H9 (cell line): Measurements from ENCODE around the gene PKNOX2. TPM values are rescaled to one million over a fixed set of nuclear protein-coding genes. Genes with fewer than 3 reads are reported as not detected.

Source experiments
- DNase-seq: peaks from one replicate; pipeline ENCODE4 v3.0.0-alpha.2; 2017
- H2AFZ ChIP-seq: one replicate; pipeline ENCODE4 v1.6.1; 2013; ENCODE audit warnings: mild to moderate bottlenecking, low read length, control low read depth, moderate library complexity
- H2AK5ac ChIP-seq: 2 replicates; pipeline ENCODE4 v1.6.1; 2013; ENCODE audit warnings: low read length, control low read depth, mixed read lengths; ENCODE audit not compliant: insufficient read length
- H2BK120ac ChIP-seq: one replicate; pipeline ENCODE4 v1.6.1; 2013; ENCODE audit warnings: low read depth, mild to moderate bottlenecking, low read length, control low read depth, inconsistent platforms; ENCODE audit not compliant: poor library complexity, severe bottlenecking
- H2BK12ac ChIP-seq: 2 replicates; pipeline ENCODE4 v1.6.1; 2013; ENCODE audit warnings: low read length, control low read depth, mixed read lengths, low read depth; ENCODE audit not compliant: insufficient read length
- H2BK15ac ChIP-seq: 2 replicates; pipeline ENCODE4 v1.6.1; 2013; ENCODE audit warnings: low read depth, low read length, control low read depth
- H2BK20ac ChIP-seq: one replicate; pipeline ENCODE4 v1.6.1; 2013; ENCODE audit warnings: low read depth, mild to moderate bottlenecking, low read length, control low read depth, inconsistent platforms; ENCODE audit not compliant: poor library complexity, severe bottlenecking
- H2BK5ac ChIP-seq: 2 replicates; pipeline ENCODE4 v1.6.1; 2013; ENCODE audit warnings: low read length, control low read depth, mixed read lengths; ENCODE audit not compliant: insufficient read length
- H3K14ac ChIP-seq: 2 replicates; pipeline ENCODE4 v1.6.1; 2013; ENCODE audit warnings: low read length, control low read depth; ENCODE audit not compliant: insufficient read depth
- H3K18ac ChIP-seq: 2 replicates; pipeline ENCODE4 v1.6.1; 2013; ENCODE audit warnings: low read depth, mild to moderate bottlenecking, mixed read lengths, low read length, control low read depth; ENCODE audit not compliant: insufficient read length
- H3K23ac ChIP-seq: 2 replicates; pipeline ENCODE4 v1.6.1; 2013; ENCODE audit warnings: low read length, control low read depth, mixed read lengths, low read depth; ENCODE audit not compliant: insufficient read length
- H3K23me2 ChIP-seq: 2 replicates; pipeline ENCODE4 v1.6.1; 2013; ENCODE audit warnings: low read depth, mild to moderate bottlenecking, mixed read lengths, low read length, control low read depth; ENCODE audit not compliant: insufficient read length, poor library complexity, severe bottlenecking
- H3K27ac ChIP-seq: 2 replicates; pipeline ENCODE4 v1.5.1; 2013; ENCODE audit warnings: low read length, control low read depth, mixed read lengths, low read depth; ENCODE audit not compliant: insufficient read length
- H3K27me3 ChIP-seq: 2 replicates; pipeline ENCODE4 v1.6.1; 2013; ENCODE audit warnings: low read length, control low read depth, inconsistent platforms; ENCODE audit not compliant: insufficient read depth
- H3K4ac ChIP-seq: 2 replicates; pipeline ENCODE4 v1.6.1; 2013; ENCODE audit warnings: low read depth, mild to moderate bottlenecking, control low read depth, inconsistent platforms, low read length, moderate library complexity
- H3K4me1 ChIP-seq: 2 replicates; pipeline ENCODE4 v1.6.1; 2013; ENCODE audit warnings: low read length, control low read depth, inconsistent platforms; ENCODE audit not compliant: insufficient read depth
- H3K4me2 ChIP-seq: 2 replicates; pipeline ENCODE4 v1.6.1; 2013; ENCODE audit warnings: low read length, control low read depth, mixed read lengths; ENCODE audit not compliant: insufficient read length, insufficient read depth
- H3K56ac ChIP-seq: 2 replicates; pipeline ENCODE4 v1.6.1; 2013; ENCODE audit warnings: low read depth, mild to moderate bottlenecking, mixed read lengths, low read length, control low read depth; ENCODE audit not compliant: insufficient read length
- H3K79me1 ChIP-seq: 2 replicates; pipeline ENCODE4 v1.6.1; 2013; ENCODE audit warnings: low read depth, mild to moderate bottlenecking, moderate library complexity, low read length, control low read depth, inconsistent platforms; ENCODE audit not compliant: insufficient read depth, poor library complexity, severe bottlenecking
- H3K79me2 ChIP-seq: 2 replicates; pipeline ENCODE4 v1.6.1; 2013; ENCODE audit warnings: low read length, control low read depth, inconsistent platforms; ENCODE audit not compliant: insufficient read depth
- H3K9ac ChIP-seq: 2 replicates; pipeline ENCODE4 v1.6.1; 2013; ENCODE audit warnings: low read length, control low read depth, mixed read lengths; ENCODE audit not compliant: insufficient read length; ENCODE audit errors: extremely low read depth
- H3K9me3 ChIP-seq: one replicate; pipeline ENCODE4 v1.6.1; 2013; ENCODE audit warnings: low read depth, low read length, inconsistent platforms; ENCODE audit not compliant: control insufficient read depth
- H3T11ph ChIP-seq: one replicate; pipeline ENCODE4 v1.6.1; 2013; ENCODE audit warnings: mild to moderate bottlenecking, low read length, control low read depth, inconsistent platforms
- H4K20me1 ChIP-seq: one replicate; pipeline ENCODE4 v1.6.1; 2013; ENCODE audit not compliant: control insufficient read depth, insufficient read length, insufficient read depth
- H4K5ac ChIP-seq: 2 replicates; pipeline ENCODE4 v1.6.1; 2013; ENCODE audit warnings: low read depth, mild to moderate bottlenecking, mixed read lengths, low read length, control low read depth; ENCODE audit not compliant: insufficient read length
- H4K8ac ChIP-seq: replicated peaks from 2 replicates; pipeline ENCODE4 v1.6.1; 2013; ENCODE audit warnings: low read length, control low read depth, mixed read lengths, low read depth; ENCODE audit not compliant: insufficient read length
- H4K91ac ChIP-seq: 2 replicates; pipeline ENCODE4 v1.6.1; 2013; ENCODE audit warnings: low read depth, mild to moderate bottlenecking, moderate library complexity, mixed read lengths, low read length, control low read depth; ENCODE audit not compliant: insufficient read length
- H3K27ac Mint-ChIP-seq, 3 experiments: 2 replicates in 2 of 3; 3 replicates in 1 of 3; pipeline ENCODE4 v1.8.0; 2020 to 2021; ENCODE audit warnings: mixed read lengths in 3 of 3, mild to moderate bottlenecking in 1 of 3, moderate library complexity in 1 of 3
- H3K27me3 Mint-ChIP-seq: 2 replicates; pipeline ENCODE4 v1.8.0; 2021; ENCODE audit warnings: low read depth, mild to moderate bottlenecking, moderate library complexity, mixed read lengths
- H3K36me3 Mint-ChIP-seq, 3 experiments: 2 replicates in 2 of 3; 3 replicates in 1 of 3; pipeline ENCODE4 v1.8.0; 2020 to 2021; ENCODE audit warnings: low read depth in 3 of 3, mixed read lengths in 3 of 3; ENCODE audit not compliant: insufficient read depth in 1 of 3
- H3K4me1 Mint-ChIP-seq, 2 experiments: 2 replicates each; pipeline ENCODE4 v1.8.0; 2020; ENCODE audit warnings: mixed read lengths in 2 of 2
- H3K4me3 Mint-ChIP-seq, 2 experiments: 2 replicates in 1 of 2; 3 replicates in 1 of 2; pipeline ENCODE4 v1.8.0; 2020 to 2021; ENCODE audit warnings: mild to moderate bottlenecking in 2 of 2, mixed read lengths in 2 of 2, moderate library complexity in 1 of 2
- H3K9me3 Mint-ChIP-seq, 2 experiments: 2 replicates in 1 of 2; 3 replicates in 1 of 2; pipeline ENCODE4 v1.8.0; 2020; ENCODE audit warnings: mild to moderate bottlenecking in 2 of 2, mixed read lengths in 2 of 2, moderate library complexity in 1 of 2
- CTCF ChIP-seq: fragments of 200-600 bp; sonication (generic); conservative IDR thresholded peaks from 3 replicates; pipeline ENCODE4 v1.8.0; 2021; ENCODE audit warnings: antibody characterized with exemption, mild to moderate bottlenecking
- total RNA-seq: library from RNA; stranded (reverse); gene quantifications from 2 replicates; pipeline ENCODE4 v1.2.1, GENCODE V29; 2021

Gene PKNOX2
- total RNA-seq, 1 experiment from 2014 or later, result 1.3 TPM

- H3K9me3 ChIP-seq, result no peaks in the 10 kb centered on the region
- H4K5ac ChIP-seq, result no peak overlapping the region
- H4K20me1 ChIP-seq, result peaks cover 3% of the 10 kb centered on the region
- H3K79me2 ChIP-seq, result no peaks in the 10 kb centered on the region
- no peak overlapping the region for H3K18ac ChIP-seq
- no peak overlapping the region for H2AFZ ChIP-seq
- no peak overlapping the region for H2BK20ac ChIP-seq
- H3K23ac ChIP-seq, result no peak overlapping the region
- no peak overlapping the region for H2BK5ac ChIP-seq
- no peak overlapping the region for H3K4me2 ChIP-seq
- H3K79me1 ChIP-seq, result no peaks in the 10 kb centered on the region
- no peak overlapping the region for H2BK15ac ChIP-seq
- H3K27me3 Mint-ChIP-seq, result peaks cover 61% of the 10 kb centered on the region
- no peaks in the 10 kb centered on the region; the same call in 1 of the 2 replicates for H3K4me1 ChIP-seq
- no peak overlapping the region for H3K4me3 Mint-ChIP-seq
- H2BK120ac ChIP-seq, result no peak overlapping the region
- no peaks in the 10 kb centered on the region for H3K36me3 Mint-ChIP-seq
- no peak overlapping the region for H3K4ac ChIP-seq
- H3K27ac Mint-ChIP-seq, result no peak overlapping the region
- no peaks in the 10 kb centered on the region for H3K9me3 Mint-ChIP-seq
- no peak overlapping the region for H4K8ac ChIP-seq
- no peak overlapping the region for H3T11ph ChIP-seq
- H3K4me1 Mint-ChIP-seq, result peaks cover 39 to 43% of the 10 kb centered on the region in 2 experiments
- H4K91ac ChIP-seq, result no peak overlapping the region
- H3K14ac ChIP-seq, result no peak overlapping the region
- TF ChIP-seq CTCF, result no peak
- H3K27ac ChIP-seq, result no peak overlapping the region
- no peaks in the 10 kb centered on the region for H3K23me2 ChIP-seq
- no peak overlapping the region for H3K56ac ChIP-seq
- DNase-seq, result no peak
- H3K27me3 ChIP-seq, result peaks cover 15% of the 10 kb centered on the region; the same call in 1 of the 2 replicates
- H2AK5ac ChIP-seq, result no peak overlapping the region
- H2BK12ac ChIP-seq, result no peak overlapping the region
- H3K9ac ChIP-seq, result no peak overlapping the region
Observed at GRCh38 chr11:125148011-125148410, 16.5 kb upstream of the PKNOX2 start.
